ENCODE measurements around the gene UBAP1. TPM values are rescaled to one million over a fixed set of nuclear protein-coding genes. Genes with fewer than 3 reads are reported as not detected.

Gene UBAP1
- total RNA-seq, 4 donors from 2014 or later: 13.5 to 37.8 (median 31.7) TPM

Small RNAs within 50 kb of the gene (small RNA-seq; reads per million reads assigned to genes)
- gene AL353662.3: 0 to 0.83 (median 0) reads per million in 4 donors
- 0 reads per million in 4 donors for gene RNA5SP282
- 0 to 0.53 (median 0.07) reads per million in 4 donors for gene RNU2-50P

Other genes with a start within 250 kb of the UBAP1 start
- gene UBAP2, start 130.2 kb upstream of the UBAP1 start, total RNA-seq: 10 to 100 TPM; 22.5 to 52.1 (median 31.7) TPM
- gene DCAF12, start 52.3 kb upstream of the UBAP1 start, total RNA-seq: 10 to 100 TPM; 22.1 to 29.7 (median 26.3) TPM
- 1 to 10 TPM in 2 of 4 donors, under 1 TPM in 2; 0.37 to 6.8 (median 1.1) TPM for gene KIF24, start 150.2 kb downstream of the UBAP1 start, total RNA-seq
- 10 to 100 TPM in 2 of 4 donors, 1 to 10 TPM in 2; 1.4 to 31.0 (median 9.7) TPM for gene NUDT2, start 150.5 kb downstream of the UBAP1 start, total RNA-seq
- gene MYORG, start 197.9 kb downstream of the UBAP1 start, total RNA-seq: 100 to 1,000 TPM in 1 of 4 donors, 10 to 100 TPM in 3; 42.0 to 113 (median 66.3) TPM